LHCN-M2 (cell line): ENCODE data around the gene CLTRN. TPM values are rescaled to one million over a fixed set of nuclear protein-coding genes. Genes with fewer than 3 reads are reported as not detected.

Source experiments
- total RNA-seq: library from RNA; depleted of rRNA; stranded (reverse); fragments of >200 nt; gene quantifications from 2 replicates; pipeline ENCODE4 v1.2.3, GENCODE V29; 2014; rRNA removed

CLTRN gene
- total RNA-seq, 1 experiment from 2014 or later, result not detected

Other genes starting within 250 kb of the CLTRN start
- gene PIR, start 171.5 kb downstream of the CLTRN start, total RNA-seq, result 2.9 and 4.2 TPM in 2 replicates
- not detected in 2 replicates for gene BMX, start 164.0 kb downstream of the CLTRN start, total RNA-seq
- not detected in 2 replicates for gene ACE2, start 63.8 kb downstream of the CLTRN start, total RNA-seq
- gene CA5B, start 73.5 kb upstream of the CLTRN start, total RNA-seq, result 18.4 and 29.7 TPM in 2 replicates
- 2.6 and 3.8 TPM in 2 replicates for gene ZRSR2, start 125.7 kb upstream of the CLTRN start, total RNA-seq
- 54.5 and 95.6 TPM in 2 replicates for gene AP1S2, start 190.0 kb upstream of the CLTRN start, total RNA-seq